Trophoblast cell (in vitro differentiated cells and primary cell): Measurements from ENCODE around the gene LPCAT3.

ENCODE experiments used
- DNase-seq, 2 donors: peaks; one replicate each; pipeline ENCODE4 v3.0.0-alpha.2; 2016
- H2AFZ ChIP-seq: 2 replicates; pipeline ENCODE4 v1.6.1; 2013; ENCODE audit warnings: low read length, moderate library complexity, mild to moderate bottlenecking; ENCODE audit not compliant: insufficient read depth, poor library complexity
- H2AK5ac ChIP-seq: 2 replicates; pipeline ENCODE4 v1.6.1; 2013; ENCODE audit warnings: mild to moderate bottlenecking, low read length
- H2BK120ac ChIP-seq: 2 replicates; pipeline ENCODE4 v1.6.1; 2013; ENCODE audit warnings: low read length, mild to moderate bottlenecking, moderate library complexity; ENCODE audit not compliant: insufficient read depth, poor library complexity
- H2BK12ac ChIP-seq: 2 replicates; pipeline ENCODE4 v1.6.1; 2013; ENCODE audit warnings: mild to moderate bottlenecking, low read length, moderate library complexity
- H2BK5ac ChIP-seq: 2 replicates; pipeline ENCODE4 v1.6.1; 2013; ENCODE audit warnings: low read length, low read depth, moderate library complexity, mild to moderate bottlenecking; ENCODE audit not compliant: poor library complexity
- H3K14ac ChIP-seq: 2 replicates; pipeline ENCODE4 v1.6.1; 2013; ENCODE audit warnings: mild to moderate bottlenecking, low read length
- H3K18ac ChIP-seq: 2 replicates; pipeline ENCODE4 v1.6.1; 2013; ENCODE audit warnings: mild to moderate bottlenecking, low read length
- H3K23ac ChIP-seq: 2 replicates; pipeline ENCODE4 v1.6.1; 2013; ENCODE audit warnings: low read length
- H3K27ac ChIP-seq: 2 replicates; pipeline ENCODE4 v1.5.1; 2013; ENCODE audit warnings: low read depth, mild to moderate bottlenecking, inconsistent platforms, low read length, moderate library complexity
- H3K27me3 ChIP-seq: 2 replicates; pipeline ENCODE4 v1.6.1; 2013; ENCODE audit warnings: inconsistent platforms, mild to moderate bottlenecking, low read length, moderate library complexity; ENCODE audit not compliant: insufficient read depth
- H3K36me3 ChIP-seq, 2 experiments: 1 replicate in 1 of 2; 2 replicates in 1 of 2; pipeline ENCODE4 v1.6.1; 2013; ENCODE audit warnings: low read length in 2 of 2, mild to moderate bottlenecking in 2 of 2, moderate library complexity in 1 of 2; ENCODE audit not compliant: insufficient read depth in 2 of 2, control insufficient read depth in 1 of 2
- H3K4ac ChIP-seq: 2 replicates; pipeline ENCODE4 v1.6.1; 2013; ENCODE audit warnings: low read depth, mild to moderate bottlenecking, low read length, moderate library complexity
- H3K4me1 ChIP-seq, 2 experiments: 1 replicate in 1 of 2; 2 replicates in 1 of 2; pipeline ENCODE4 v1.6.1; 2013; ENCODE audit warnings: low read length in 2 of 2, mild to moderate bottlenecking in 2 of 2, moderate library complexity in 1 of 2; ENCODE audit not compliant: insufficient read depth in 2 of 2, control insufficient read depth in 1 of 2
- H3K4me2 ChIP-seq: 2 replicates; pipeline ENCODE4 v1.6.1; 2013; ENCODE audit warnings: inconsistent platforms, mild to moderate bottlenecking, low read length, moderate library complexity
- H3K4me3 ChIP-seq: 2 replicates; pipeline ENCODE4 v1.5.1; 2013; ENCODE audit warnings: mild to moderate bottlenecking, low read depth, low read length, inconsistent platforms
- H3K79me1 ChIP-seq: one replicate; pipeline ENCODE4 v1.6.1; 2013; ENCODE audit warnings: low read length
- H3K79me2 ChIP-seq: 2 replicates; pipeline ENCODE4 v1.6.1; 2013; ENCODE audit warnings: low read length, mild to moderate bottlenecking; ENCODE audit not compliant: control insufficient read depth, insufficient read depth, poor library complexity
- H3K9ac ChIP-seq: 2 replicates; pipeline ENCODE4 v1.6.1; 2013; ENCODE audit warnings: mild to moderate bottlenecking, low read length
- H3K9me3 ChIP-seq: 2 replicates; pipeline ENCODE4 v1.6.1; 2013; ENCODE audit warnings: low read depth, mild to moderate bottlenecking, control low read depth, inconsistent platforms, low read length; ENCODE audit not compliant: insufficient read depth
- H4K12ac ChIP-seq: 2 replicates; pipeline ENCODE4 v1.6.1; 2013; ENCODE audit warnings: low read depth, mild to moderate bottlenecking, low read length, moderate library complexity
- H4K8ac ChIP-seq: 2 replicates; pipeline ENCODE4 v1.6.1; 2013; ENCODE audit warnings: low read depth, mild to moderate bottlenecking, low read length, moderate library complexity
- H4K91ac ChIP-seq: one replicate; pipeline ENCODE4 v1.6.1; 2013; ENCODE audit warnings: low read depth, mild to moderate bottlenecking, low read length, moderate library complexity
- WGBS: extraction: QIAGEN DNeasy Blood & Tissue Kit; methylation state at CpG from one replicate; pipeline ENCODE4 v1.1.7; 2013; ENCODE audit warnings: missing lambda C conversion rate; ENCODE audit not compliant: insufficient read length, insufficient coverage; ENCODE audit errors: extremely low coverage; 5-methylcytosine and 5-hydroxymethylcytosine counted together

Gene LPCAT3

GRCh38 chr12:6980740-6981139, 37.5 kb downstream of the LPCAT3 start:
- H3K27me3 ChIP-seq: no peaks in the 10 kb centered on the region
- H2AK5ac ChIP-seq: no peak overlapping the region
- no peaks in the 10 kb centered on the region for H3K79me2 ChIP-seq
- H2BK5ac ChIP-seq: no peak overlapping the region
- H2BK120ac ChIP-seq: no peak overlapping the region
- no peak overlapping the region for H2AFZ ChIP-seq
- H3K4ac ChIP-seq: no peak overlapping the region
- H3K9me3 ChIP-seq: no peaks in the 10 kb centered on the region
- no peak overlapping the region for H4K12ac ChIP-seq
- peaks cover 37 to 51% of the 10 kb centered on the region in 2 experiments for H3K36me3 ChIP-seq
- no peak overlapping the region for H2BK12ac ChIP-seq
- no peak overlapping the region for H3K27ac ChIP-seq
- no peak overlapping the region for H3K9ac ChIP-seq
- H4K8ac ChIP-seq: no peak overlapping the region
- H3K79me1 ChIP-seq: no peaks in the 10 kb centered on the region
- no peak overlapping the region for H4K91ac ChIP-seq
- DNase-seq: peak in 1 of 2 donors; percentile 54
- no peak overlapping the region for H3K23ac ChIP-seq
- H3K4me3 ChIP-seq: no peak overlapping the region
- no peak overlapping the region for H3K14ac ChIP-seq
- no peak overlapping the region for H3K4me2 ChIP-seq
- H3K4me1 ChIP-seq: peaks cover 2 to 8% of the 10 kb centered on the region in 2 experiments
- no peak overlapping the region for H3K18ac ChIP-seq

DNA sequence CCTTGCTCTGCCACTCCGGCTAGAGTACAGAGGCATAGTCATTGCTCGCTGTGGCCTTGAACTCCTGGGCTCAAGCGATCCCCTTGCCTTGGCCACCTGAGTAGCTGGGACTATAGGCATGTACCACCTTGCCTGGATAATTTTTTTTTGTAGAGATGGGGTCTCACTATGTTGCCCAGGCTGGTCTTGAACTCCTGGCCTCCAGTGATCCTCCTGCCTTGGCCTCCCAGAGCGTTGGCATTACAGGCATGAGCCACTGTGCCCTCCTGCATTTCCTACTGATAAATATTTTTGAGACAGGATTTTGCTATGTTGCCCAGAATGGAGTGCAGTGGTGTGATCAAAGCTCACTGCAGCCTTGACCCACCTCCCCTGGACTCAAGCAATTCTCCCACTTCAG, 38.2 kb downstream of the LPCAT3 start:
- no peak overlapping the region for H2AK5ac ChIP-seq
- H3K9me3 ChIP-seq: no peaks in the 10 kb centered on the region
- H2BK5ac ChIP-seq: no peak overlapping the region
- H3K27ac ChIP-seq: no peak overlapping the region
- H3K79me2 ChIP-seq: no peaks in the 10 kb centered on the region
- no peak overlapping the region for H3K14ac ChIP-seq
- no peak overlapping the region for H3K18ac ChIP-seq
- H3K79me1 ChIP-seq: no peaks in the 10 kb centered on the region
- WGBS: no CpG with 5 or more reads among the region's 4 CpGs
- no peak overlapping the region for H2BK120ac ChIP-seq
- H4K12ac ChIP-seq: no peak overlapping the region
- no peak overlapping the region for H4K8ac ChIP-seq
- peaks cover 8 to 14% of the 10 kb centered on the region in 2 experiments for H3K4me1 ChIP-seq
- no peak overlapping the region for H3K23ac ChIP-seq
- no peaks in the 10 kb centered on the region for H3K27me3 ChIP-seq
- H3K4ac ChIP-seq: no peak overlapping the region
- no peak overlapping the region for H3K4me2 ChIP-seq
- no peak overlapping the region for H4K91ac ChIP-seq
- H3K9ac ChIP-seq: no peak overlapping the region
- peaks cover 39 to 58% of the 10 kb centered on the region in 2 experiments for H3K36me3 ChIP-seq
- H3K4me3 ChIP-seq: no peak overlapping the region
- no peak overlapping the region for H2AFZ ChIP-seq
- H2BK12ac ChIP-seq: no peak overlapping the region
- no peak for DNase-seq

- H3K27ac ChIP-seq: no peak overlapping the region
- H3K23ac ChIP-seq: no peak overlapping the region
- no peak overlapping the region for H4K12ac ChIP-seq
- peaks cover 8 to 14% of the 10 kb centered on the region in 2 experiments for H3K4me1 ChIP-seq
- no CpG with 5 or more reads among the region's 3 CpGs for WGBS
- H3K36me3 ChIP-seq: peaks cover 39 to 62% of the 10 kb centered on the region in 2 experiments
- no peaks in the 10 kb centered on the region for H3K9me3 ChIP-seq
- no peak overlapping the region for H3K14ac ChIP-seq
- no peak for DNase-seq
- H3K4me3 ChIP-seq: no peak overlapping the region
- no peak overlapping the region for H2AFZ ChIP-seq
- no peak overlapping the region for H2BK120ac ChIP-seq
- no peak overlapping the region for H3K9ac ChIP-seq
- no peak overlapping the region for H2BK12ac ChIP-seq
- no peak overlapping the region for H2BK5ac ChIP-seq
- no peaks in the 10 kb centered on the region for H3K79me2 ChIP-seq
- no peak overlapping the region for H3K4ac ChIP-seq
- no peak overlapping the region for H3K4me2 ChIP-seq
- H3K18ac ChIP-seq: no peak overlapping the region
- no peak overlapping the region for H4K91ac ChIP-seq
- no peak overlapping the region for H4K8ac ChIP-seq
- no peaks in the 10 kb centered on the region for H3K79me1 ChIP-seq
- no peak overlapping the region for H2AK5ac ChIP-seq
- no peaks in the 10 kb centered on the region for H3K27me3 ChIP-seq
Measured at GRCh38 chr12:6979453-6979852, 38.8 kb downstream of the LPCAT3 start.

DNA sequence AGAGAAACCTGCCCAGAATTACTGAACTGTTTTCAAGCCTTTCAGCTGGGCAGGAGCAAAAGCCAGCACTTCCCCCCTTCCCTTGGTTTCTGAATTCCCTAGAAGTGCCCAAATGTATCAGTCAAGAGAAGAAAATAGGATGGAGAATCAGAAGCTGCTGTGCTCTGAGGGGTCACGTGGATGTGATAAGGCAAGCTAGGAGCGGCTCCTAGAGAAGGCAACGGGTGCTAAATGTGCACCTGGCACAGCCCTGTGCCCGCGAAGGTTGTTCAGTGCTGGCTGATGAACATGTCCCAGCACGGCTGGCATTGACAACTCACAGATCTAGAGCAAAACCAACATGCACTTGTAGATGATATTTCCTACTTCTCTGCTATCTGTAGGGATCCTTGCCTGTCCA, 39.3 kb downstream of the LPCAT3 start:
- no peak overlapping the region for H3K23ac ChIP-seq
- H3K79me2 ChIP-seq: no peaks in the 10 kb centered on the region
- no peak overlapping the region for H4K91ac ChIP-seq
- no peak overlapping the region for H2AFZ ChIP-seq
- no peak overlapping the region for H3K9ac ChIP-seq
- DNase-seq: no peak
- no peak overlapping the region for H2BK120ac ChIP-seq
- H3K79me1 ChIP-seq: no peaks in the 10 kb centered on the region
- H3K27ac ChIP-seq: no peak overlapping the region
- no peaks in the 10 kb centered on the region for H3K27me3 ChIP-seq
- H3K4me2 ChIP-seq: no peak overlapping the region
- H3K14ac ChIP-seq: no peak overlapping the region
- no peak overlapping the region for H2BK5ac ChIP-seq
- no peak overlapping the region for H4K12ac ChIP-seq
- H2AK5ac ChIP-seq: no peak overlapping the region
- no CpG with 5 or more reads among the region's 6 CpGs for WGBS
- no peaks in the 10 kb centered on the region for H3K9me3 ChIP-seq
- no peak overlapping the region for H3K4ac ChIP-seq
- peaks cover 43 to 67% of the 10 kb centered on the region in 2 experiments for H3K36me3 ChIP-seq
- H4K8ac ChIP-seq: no peak overlapping the region
- H2BK12ac ChIP-seq: no peak overlapping the region
- peaks cover 8 to 14% of the 10 kb centered on the region in 2 experiments for H3K4me1 ChIP-seq
- H3K4me3 ChIP-seq: no peak overlapping the region
- H3K18ac ChIP-seq: no peak overlapping the region
